ENCODE results near the gene ATXN2L. TPM values are rescaled to one million over a fixed set of nuclear protein-coding genes. Genes with fewer than 3 reads are reported as not detected.
"Not testable (repeated sequence)": the region's sequence is repeated elsewhere in the genome, so short reads cannot be mapped to it uniquely, and the experiment has no call there.

The ATXN2L gene
- total RNA-seq, 1 donor from 2014 or later = 50.1 TPM

GRCh38 chr16:28866454-28866804 is 43.6 kb downstream of the ATXN2L start:
- ATAC-seq (no peak), DNase-seq (ENCODE audit: low spot score) (no peak)

GRCh38 chr16:28867241-28867640 is 44.4 kb downstream of the ATXN2L start:
- DNase-seq (ENCODE audit: low spot score) (no peak), ATAC-seq (no peak)

GRCh38 chr16:28867646-28868045 is 44.8 kb downstream of the ATXN2L start:
- not testable (repeated sequence) for ATAC-seq; DNase-seq (ENCODE audit: low spot score)

GRCh38 chr16:28869201-28869600 is 46.4 kb downstream of the ATXN2L start:
- ATAC-seq = no peak
- DNase-seq (ENCODE audit: low spot score) = no peak

GRCh38 chr16:28872952-28873351 is 50.2 kb downstream of the ATXN2L start:
- no peak for DNase-seq (ENCODE audit: low spot score)

GRCh38 chr16:28873543-28874201 is 50.9 kb downstream of the ATXN2L start:
- peak; percentile 64 for ATAC-seq

More at GRCh38 chr16:28872952-28873351, 50.2 kb downstream of the ATXN2L start:
- ATAC-seq = no peak

GRCh38 chr16:28874406-28874805 is 51.6 kb downstream of the ATXN2L start:
- DNase-seq (ENCODE audit: low spot score) = no peak
- no peak for ATAC-seq

More at GRCh38 chr16:28873543-28874201, 50.9 kb downstream of the ATXN2L start:
- no peak for DNase-seq (ENCODE audit: low spot score)

- DNase-seq (ENCODE audit: low spot score) (no peak), ATAC-seq (no peak)
Measured at GRCh38 chr16:28875134-28876018, 52.6 kb downstream of the ATXN2L start.

- ATAC-seq (no peak), DNase-seq (ENCODE audit: low spot score) (no peak)
Measured at GRCh38 chr16:28876019-28876659, 53.3 kb downstream of the ATXN2L start.

GRCh38 chr16:28876973-28877654 is 54.3 kb downstream of the ATXN2L start:
- ATAC-seq (no peak), DNase-seq (ENCODE audit: low spot score) (no peak)

GRCh38 chr16:28877655-28878000 is 54.8 kb downstream of the ATXN2L start:
- ATAC-seq (no peak), DNase-seq (ENCODE audit: low spot score) (no peak)

- DNase-seq (ENCODE audit: low spot score) (no peak), ATAC-seq (no peak)
Measured at GRCh38 chr16:28878083-28878926, 55.5 kb downstream of the ATXN2L start, which contains the start of gene ATP2A1. Gene ATP2A1, plus strand, starts transcription at chr16:28878488. Its CDS starts 184 bp downstream, at chr16:28878672.

GRCh38 chr16:28879261-28879840 is 56.6 kb downstream of the ATXN2L start:
- DNase-seq (ENCODE audit: low spot score) (no peak), ATAC-seq (peak; percentile 53)

- DNase-seq (ENCODE audit: low spot score) = peak; percentile 77
- ATAC-seq = peak; percentile 91
Measured at GRCh38 chr16:28879841-28880588, 57.2 kb downstream of the ATXN2L start.

- no peak for ATAC-seq
- no peak for DNase-seq (ENCODE audit: low spot score)
Measured at GRCh38 chr16:28880589-28880915, 57.8 kb downstream of the ATXN2L start.

- ATAC-seq (no peak), DNase-seq (ENCODE audit: low spot score) (no peak)
Measured at GRCh38 chr16:28880955-28881354, 58.2 kb downstream of the ATXN2L start.

- not testable (repeated sequence) for DNase-seq (ENCODE audit: low spot score); ATAC-seq
Measured at GRCh38 chr16:28881565-28881964, 58.8 kb downstream of the ATXN2L start.

GRCh38 chr16:28882551-28883160 is 59.9 kb downstream of the ATXN2L start:
- ATAC-seq (no peak), DNase-seq (ENCODE audit: low spot score) (no peak)
